Ishikawa (cell line): ENCODE data around the gene GART.

Experiments used
- CEBPB ChIP-seq: IDR thresholded peaks from 2 replicates; pipeline ENCODE4 v1.6.1; 2012
- CREB1 ChIP-seq: IDR thresholded peaks from 2 replicates; pipeline ENCODE4 v1.6.1; 2012; ENCODE audit warnings: low read depth
- EGR1 ChIP-seq: IDR thresholded peaks from 2 replicates; pipeline ENCODE4 v1.6.1; 2012
- EP300 ChIP-seq: IDR thresholded peaks from 2 replicates; pipeline ENCODE4 v1.6.1; 2012; ENCODE audit warnings: borderline replicate concordance
- FOXM1 ChIP-seq: IDR thresholded peaks from 2 replicates; pipeline ENCODE4 v1.6.1; 2012; ENCODE audit warnings: low read depth, borderline replicate concordance
- MAX ChIP-seq: IDR thresholded peaks from 2 replicates; pipeline ENCODE4 v1.6.1; 2012
- NFIC ChIP-seq: IDR thresholded peaks from 2 replicates; pipeline ENCODE4 v1.6.1; 2012
- RAD21 ChIP-seq: IDR thresholded peaks from 2 replicates; pipeline ENCODE4 v1.6.1; 2012; ENCODE audit warnings: low read depth
- REST ChIP-seq: IDR thresholded peaks from 2 replicates; pipeline ENCODE4 v1.6.1; 2012; ENCODE audit warnings: low read depth, mild to moderate bottlenecking
- TAF1 ChIP-seq: IDR thresholded peaks from 2 replicates; pipeline ENCODE4 v1.6.1; 2012; ENCODE audit warnings: low read depth, mild to moderate bottlenecking
- TCF12 ChIP-seq: IDR thresholded peaks from 2 replicates; pipeline ENCODE4 v1.6.1; 2012; ENCODE audit warnings: low read depth
- TEAD4 ChIP-seq: IDR thresholded peaks from 2 replicates; pipeline ENCODE4 v1.6.1; 2012
- USF1 ChIP-seq: IDR thresholded peaks from 2 replicates; pipeline ENCODE4 v1.6.1; 2012
- YY1 ChIP-seq: IDR thresholded peaks from 2 replicates; pipeline ENCODE4 v1.6.1; 2012; ENCODE audit warnings: low read depth
- ZBTB7A ChIP-seq: IDR thresholded peaks from 2 replicates; pipeline ENCODE4 v1.6.1; 2012; ENCODE audit warnings: low read depth

Gene GART

GRCh38 chr21:33578959-33579542 is 37.1 kb upstream of the GART start:
- TF ChIP-seq ZBTB7A = no peak

GRCh38 chr21:33578214-33578613 is 36.3 kb upstream of the GART start:
- TF ChIP-seq TCF12 (no peak), EP300 (no peak), EGR1 (no peak), ZBTB7A (no peak), CREB1 (no peak), RAD21 (no peak), FOXM1 (no peak), YY1 (no peak), TAF1 (no peak)

- no peak for TF ChIP-seq FOXM1
- TF ChIP-seq ZBTB7A = no peak
- TF ChIP-seq EGR1 = no peak
- TF ChIP-seq YY1 = no peak
- TF ChIP-seq TCF12 = no peak
- TF ChIP-seq CREB1 = no peak
- no peak for TF ChIP-seq USF1
- no peak for TF ChIP-seq RAD21
- TF ChIP-seq TEAD4 = no peak
- TF ChIP-seq REST = no peak
- no peak for TF ChIP-seq MAX
- TF ChIP-seq CEBPB = no peak
- TF ChIP-seq TAF1 = no peak
- TF ChIP-seq EP300 = no peak
Observed at GRCh38 chr21:33572350-33572749, 30.4 kb upstream of the GART start.

GRCh38 chr21:33569991-33570390 is 28.1 kb upstream of the GART start:
- TF ChIP-seq EGR1 (no peak), YY1 (no peak), EP300 (no peak), ZBTB7A (no peak), NFIC (no peak), TCF12 (no peak), MAX (no peak), CEBPB (no peak), REST (no peak), RAD21 (no peak), USF1 (no peak), CREB1 (no peak), FOXM1 (no peak), TAF1 (no peak), TEAD4 (no peak)

GRCh38 chr21:33568448-33568847 is 26.5 kb upstream of the GART start:
- no peak for TF ChIP-seq CEBPB
- no peak for TF ChIP-seq TEAD4
- TF ChIP-seq MAX = no peak
- TF ChIP-seq ZBTB7A = no peak
- no peak for TF ChIP-seq EGR1
- no peak for TF ChIP-seq REST
- TF ChIP-seq RAD21 = no peak
- TF ChIP-seq EP300 = no peak
- no peak for TF ChIP-seq USF1
- no peak for TF ChIP-seq TAF1
- no peak for TF ChIP-seq TCF12
- no peak for TF ChIP-seq NFIC
- no peak for TF ChIP-seq YY1
- TF ChIP-seq FOXM1 = no peak
- TF ChIP-seq CREB1 = no peak
